ENCODE data around the gene COLGALT1. TPM values are rescaled to one million over a fixed set of nuclear protein-coding genes. Genes with fewer than 3 reads are reported as not detected.
"Not testable (repeated sequence)": the region's sequence is repeated elsewhere in the genome, so short reads cannot be mapped to it uniquely, and the experiment has no call there.

The COLGALT1 gene
- total RNA-seq, 1 donor = 103 TPM

- no peak for TF ChIP-seq CTCF (IDR thresholded peaks at IDR 0.05; ENCODE audit: insufficient read depth, low read depth, low read length)
- DNase-seq (ENCODE audit: low read depth) = no peak
- H3K4me3 ChIP-seq (ENCODE audit: low read depth, low read length) = no peak overlapping the region
Measured at GRCh38 chr19:17548145-17548544, 7.3 kb upstream of the COLGALT1 start.

- no peak overlapping the region for H3K4me3 ChIP-seq (ENCODE audit: low read depth, low read length)
- TF ChIP-seq CTCF (IDR thresholded peaks at IDR 0.05; ENCODE audit: insufficient read depth, low read depth, low read length) = no peak
- no peak for DNase-seq (ENCODE audit: low read depth)
Measured at GRCh38 chr19:17549085-17549740, 6.2 kb upstream of the COLGALT1 start.

GRCh38 chr19:17550076-17550667 is 5.3 kb upstream of the COLGALT1 start:
- no peak for TF ChIP-seq CTCF (IDR thresholded peaks at IDR 0.05; ENCODE audit: insufficient read depth, low read depth, low read length)
- DNase-seq (ENCODE audit: low read depth) = no peak

GRCh38 chr19:17552735-17553134 is 2.7 kb upstream of the COLGALT1 start:
- not testable (repeated sequence) for DNase-seq (ENCODE audit: low read depth); H3K4me3 ChIP-seq (ENCODE audit: low read depth, low read length)

More at GRCh38 chr19:17550076-17550667, 5.3 kb upstream of the COLGALT1 start:
- no peak overlapping the region for H3K4me3 ChIP-seq (ENCODE audit: low read depth, low read length)

- no peak for TF ChIP-seq CTCF (IDR thresholded peaks at IDR 0.05; ENCODE audit: insufficient read depth, low read depth, low read length)
- H3K4me3 ChIP-seq (ENCODE audit: low read depth, low read length) = no peak overlapping the region
- DNase-seq (ENCODE audit: low read depth) = peak; percentile 94
Measured at GRCh38 chr19:17553256-17553655, 2.2 kb upstream of the COLGALT1 start.

- no peak for DNase-seq (ENCODE audit: low read depth)
- peak overlapping the region; percentile 77 for H3K4me3 ChIP-seq (ENCODE audit: low read depth, low read length)
- no peak for TF ChIP-seq CTCF (IDR thresholded peaks at IDR 0.05; ENCODE audit: insufficient read depth, low read depth, low read length)
Measured at GRCh38 chr19:17554968-17555479, 425 bp upstream of the COLGALT1 start.

GRCh38 chr19:17555929-17556813 is 722 bp downstream of the COLGALT1 start:
- TF ChIP-seq CTCF (IDR thresholded peaks at IDR 0.05; ENCODE audit: insufficient read depth, low read depth, low read length) = no peak
- DNase-seq (ENCODE audit: low read depth) = peak; percentile 80
- H3K4me3 ChIP-seq (ENCODE audit: low read depth, low read length) = peak overlapping the region; percentile 77
